ENCODE data around the gene EPN3. TPM values are rescaled to one million over a fixed set of nuclear protein-coding genes. Genes with fewer than 3 reads are reported as not detected.

EPN3 gene
- total RNA-seq, 2 experiments from 2014 or later, result 0.28 TPM; not detected in 1

DNA sequence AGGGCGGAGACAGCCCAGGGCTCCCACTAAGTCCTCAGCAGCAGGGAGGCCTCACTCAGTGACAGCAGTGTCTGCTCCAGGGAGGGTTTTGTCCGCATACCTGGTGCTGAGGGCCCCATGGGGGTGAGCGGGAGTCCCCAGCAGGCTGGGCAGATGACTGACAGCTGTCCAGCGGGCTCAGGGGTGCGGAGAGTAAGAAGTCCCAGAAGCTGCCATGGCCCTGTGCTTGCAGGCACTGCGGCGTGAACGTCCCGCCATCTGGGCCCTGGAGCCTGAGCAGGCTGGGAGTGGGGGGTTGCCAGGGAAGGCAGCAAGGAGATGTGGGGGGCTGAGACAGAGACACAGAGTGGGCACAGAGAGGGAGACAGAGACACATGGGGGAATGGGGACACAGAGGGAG, 48.1 kb downstream of the EPN3 start:
- Histone ChIP-seq H3K36me3 (ENCODE audit: insufficient read depth, low read length) (no peaks in the 10 kb centered on the region), H3K9me2 (ENCODE audit: insufficient read depth, low read length) (no peaks in the 10 kb centered on the region), H2AFZ (ENCODE audit: low read length) (no peak overlapping the region), H3K9me3 (ENCODE audit: low read length) (no peaks in the 10 kb centered on the region), H4K20me1 (ENCODE audit: insufficient read depth, low read length) (no peaks in the 10 kb centered on the region), H3K4me3 (ENCODE audit: low read depth, low read length, poor library complexity, severe bottlenecking) (no peak overlapping the region), H3K79me2 (ENCODE audit: insufficient read depth, low read depth, low read length) (no peaks in the 10 kb centered on the region), H3K27ac (ENCODE audit: low read depth, low read length, poor library complexity, severe bottlenecking) (no peak overlapping the region), H3K4me1 (ENCODE audit: insufficient read depth, low read length, poor library complexity, severe bottlenecking) (no peaks in the 10 kb centered on the region), H3K4me2 (ENCODE audit: low read length) (no peak overlapping the region)
- no peak for DNase-seq (ENCODE audit: low spot score)
- intact Hi-C loops (cut with micrococcal nuclease; ENCODE audit: unreplicated experiment), result no loop called here
- no peak for TF ChIP-seq EZH2phosphoT487 (IDR thresholded peaks at IDR 0.05; ENCODE audit: borderline replicate concordance, low read depth, low read length)
- TF ChIP-seq, protein P1, sequence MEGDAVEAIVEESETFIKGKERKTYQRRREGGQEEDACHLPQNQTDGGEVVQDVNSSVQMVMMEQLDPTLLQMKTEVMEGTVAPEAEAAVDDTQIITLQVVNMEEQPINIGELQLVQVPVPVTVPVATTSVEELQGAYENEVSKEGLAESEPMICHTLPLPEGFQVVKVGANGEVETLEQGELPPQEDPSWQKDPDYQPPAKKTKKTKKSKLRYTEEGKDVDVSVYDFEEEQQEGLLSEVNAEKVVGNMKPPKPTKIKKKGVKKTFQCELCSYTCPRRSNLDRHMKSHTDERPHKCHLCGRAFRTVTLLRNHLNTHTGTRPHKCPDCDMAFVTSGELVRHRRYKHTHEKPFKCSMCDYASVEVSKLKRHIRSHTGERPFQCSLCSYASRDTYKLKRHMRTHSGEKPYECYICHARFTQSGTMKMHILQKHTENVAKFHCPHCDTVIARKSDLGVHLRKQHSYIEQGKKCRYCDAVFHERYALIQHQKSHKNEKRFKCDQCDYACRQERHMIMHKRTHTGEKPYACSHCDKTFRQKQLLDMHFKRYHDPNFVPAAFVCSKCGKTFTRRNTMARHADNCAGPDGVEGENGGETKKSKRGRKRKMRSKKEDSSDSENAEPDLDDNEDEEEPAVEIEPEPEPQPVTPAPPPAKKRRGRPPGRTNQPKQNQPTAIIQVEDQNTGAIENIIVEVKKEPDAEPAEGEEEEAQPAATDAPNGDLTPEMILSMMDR (conservative IDR thresholded peaks at IDR 0.05; ENCODE audit: low read length), result no peak
- CTCF ChIA-PET (ENCODE audit: unreplicated experiment), result no interaction called here
- POLR2A ChIA-PET, result no interaction called here
- BruUV-seq (replicated peaks), result no TSS peak

DNA sequence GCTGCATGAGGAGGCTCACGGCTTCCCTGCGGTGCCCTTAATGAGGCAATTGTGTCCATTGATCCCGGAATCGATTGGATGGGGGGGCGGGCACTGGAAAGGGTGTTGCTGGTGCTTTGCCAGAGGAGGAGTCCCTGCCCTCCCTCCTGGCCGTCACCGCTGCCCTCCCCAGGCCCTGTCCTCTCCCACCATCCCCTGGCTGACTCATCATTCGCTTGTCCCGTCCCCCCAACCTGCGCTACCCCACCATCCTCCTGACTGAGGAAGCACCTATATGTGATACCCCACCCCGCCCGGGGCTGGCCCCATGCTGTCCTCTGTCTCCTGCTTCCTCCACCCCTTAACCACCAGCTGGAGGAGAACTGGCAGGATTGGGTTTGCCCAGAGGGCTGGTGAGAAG, 48.8 kb downstream of the EPN3 start:
- Histone ChIP-seq H3K27ac (ENCODE audit: low read depth, low read length, poor library complexity, severe bottlenecking) (no peak overlapping the region), H4K20me1 (ENCODE audit: insufficient read depth, low read length) (no peaks in the 10 kb centered on the region), H3K79me2 (ENCODE audit: insufficient read depth, low read depth, low read length) (no peaks in the 10 kb centered on the region), H3K4me3 (ENCODE audit: low read depth, low read length, poor library complexity, severe bottlenecking) (no peak overlapping the region), H3K4me2 (ENCODE audit: low read length) (no peak overlapping the region), H3K36me3 (ENCODE audit: insufficient read depth, low read length) (no peaks in the 10 kb centered on the region), H3K9me3 (ENCODE audit: low read length) (no peaks in the 10 kb centered on the region), H3K9me2 (ENCODE audit: insufficient read depth, low read length) (no peaks in the 10 kb centered on the region), H3K4me1 (ENCODE audit: insufficient read depth, low read length, poor library complexity, severe bottlenecking) (no peaks in the 10 kb centered on the region), H2AFZ (ENCODE audit: low read length) (no peak overlapping the region)
- intact Hi-C loops (cut with micrococcal nuclease; ENCODE audit: unreplicated experiment), result no loop called here
- no peak for DNase-seq (ENCODE audit: low spot score)
- BruUV-seq (replicated peaks), result no TSS peak
- CTCF ChIA-PET (ENCODE audit: unreplicated experiment), result no interaction called here
- TF ChIP-seq, protein P1 (conservative IDR thresholded peaks at IDR 0.05; ENCODE audit: low read length), result no peak
- no peak for TF ChIP-seq EZH2phosphoT487 (IDR thresholded peaks at IDR 0.05; ENCODE audit: borderline replicate concordance, low read depth, low read length)
- POLR2A ChIA-PET, result no interaction called here

DNA sequence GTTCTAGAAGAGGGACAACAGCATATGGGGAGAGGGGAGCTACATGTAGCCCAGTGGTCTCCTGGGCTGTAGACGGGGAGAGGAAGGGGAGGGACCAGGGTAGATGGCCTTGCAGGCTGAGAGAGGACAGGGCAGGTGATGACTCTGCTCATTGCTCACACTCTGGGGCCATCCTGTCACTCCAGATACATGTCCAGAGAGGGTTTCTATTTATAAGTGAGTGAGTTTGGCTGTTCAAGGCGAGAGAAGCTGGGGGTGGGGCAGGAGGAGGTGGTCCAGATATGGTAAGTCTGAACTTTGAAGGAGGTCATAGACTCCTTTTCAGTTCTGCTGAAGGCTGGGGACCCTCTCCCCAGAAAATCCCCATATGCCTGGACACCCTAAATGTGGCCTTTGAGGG, 50.2 kb downstream of the EPN3 start:
- Histone ChIP-seq H4K20me1 (ENCODE audit: insufficient read depth, low read length) (no peaks in the 10 kb centered on the region), H3K27ac (ENCODE audit: low read depth, low read length, poor library complexity, severe bottlenecking) (no peak overlapping the region), H3K9me3 (ENCODE audit: low read length) (no peaks in the 10 kb centered on the region), H3K4me3 (ENCODE audit: low read depth, low read length, poor library complexity, severe bottlenecking) (no peak overlapping the region), H3K4me2 (ENCODE audit: low read length) (no peak overlapping the region), H3K36me3 (ENCODE audit: insufficient read depth, low read length) (no peaks in the 10 kb centered on the region), H3K79me2 (ENCODE audit: insufficient read depth, low read depth, low read length) (no peaks in the 10 kb centered on the region), H3K4me1 (ENCODE audit: insufficient read depth, low read length, poor library complexity, severe bottlenecking) (no peaks in the 10 kb centered on the region), H3K9me2 (ENCODE audit: insufficient read depth, low read length) (no peaks in the 10 kb centered on the region), H2AFZ (ENCODE audit: low read length) (no peak overlapping the region)
- TF ChIP-seq, protein P1 (conservative IDR thresholded peaks at IDR 0.05; ENCODE audit: low read length), result no peak
- TF ChIP-seq EZH2phosphoT487 (IDR thresholded peaks at IDR 0.05; ENCODE audit: borderline replicate concordance, low read depth, low read length), result no peak
- no TSS peak for BruUV-seq (replicated peaks)
- CTCF ChIA-PET (ENCODE audit: unreplicated experiment), result no interaction called here
- POLR2A ChIA-PET, result no interaction called here
- DNase-seq (ENCODE audit: low spot score), result no peak
- intact Hi-C loops (cut with micrococcal nuclease; ENCODE audit: unreplicated experiment), result no loop called here

Measured in OCI-LY7 (cell line).